PC-9 (cell line): ENCODE measurements around the gene ZNFX1. TPM values are rescaled to one million over a fixed set of nuclear protein-coding genes. Genes with fewer than 3 reads are reported as not detected.

Experiments used
- BruUV-seq: library from RNA; stranded (reverse); fragments of 400-500 nt; replicated peaks from 2 replicates; lab custom pipeline; 2021; lab: Mats Ljungman, UMichigan
- CTCF ChIA-PET: fragments of 300-600 bp; sonication (Branson Sonifier 250); formaldehyde crosslinking; loops from one replicate; lab custom pipeline; 2022; ENCODE audit warnings: antibody characterized with exemption; lab: Charles Lee
- POLR2A ChIA-PET: fragments of 300-600 bp; sonication (Branson Sonifier 250); formaldehyde crosslinking; loops from one replicate; lab custom pipeline; 2022; ENCODE audit warnings: antibody characterized with exemption; ENCODE audit not compliant: unreplicated experiment; lab: Charles Lee
- DNase-seq, 2 experiments: peaks; one replicate each; pipeline versions ENCODE4 v3.0.0 to v3.0.0-alpha.2; 2015 to 2022; ENCODE audit warnings: mixed read lengths in 1 of 2
- H2AFZ ChIP-seq: fragments of 200-600 bp; sonication (generic); 2 replicates; pipeline ENCODE4 v1.8.1; 2017; ENCODE audit warnings: antibody characterized with exemption
- H3F3A ChIP-seq: fragments of 200-600 bp; sonication (generic); 2 replicates; pipeline ENCODE4 v1.8.1; 2017; ENCODE audit warnings: antibody characterized with exemption, mild to moderate bottlenecking, low read depth; ENCODE audit not compliant: insufficient read depth
- H3K27ac ChIP-seq: fragments of 200-600 bp; sonication (generic); 2 replicates; pipeline ENCODE4 v1.6.1; 2016; ENCODE audit warnings: mixed run types
- H3K27me3 ChIP-seq: fragments of 200-600 bp; sonication (generic); 2 replicates; pipeline ENCODE4 v1.6.1; 2016; ENCODE audit warnings: low read depth, mixed run types; ENCODE audit not compliant: insufficient read depth
- H3K36me3 ChIP-seq: fragments of 200-600 bp; sonication (generic); 2 replicates; pipeline ENCODE4 v1.6.1; 2016; ENCODE audit warnings: low read depth, mixed run types
- H3K4me1 ChIP-seq: fragments of 200-600 bp; sonication (generic); replicated peaks from 2 replicates; pipeline ENCODE4 v1.6.1; 2016; ENCODE audit warnings: mixed run types; ENCODE audit not compliant: insufficient read depth
- H3K4me2 ChIP-seq: fragments of 200-600 bp; sonication (generic); 2 replicates; pipeline ENCODE4 v1.6.1; 2017; ENCODE audit warnings: mixed run types
- H3K4me3 ChIP-seq: fragments of 200-600 bp; sonication (generic); 2 replicates; pipeline ENCODE4 v1.6.1; 2016; ENCODE audit warnings: mixed run types
- H3K79me2 ChIP-seq: fragments of 200-600 bp; sonication (generic); 2 replicates; pipeline ENCODE4 v1.6.1; 2017; ENCODE audit warnings: low read depth, mixed run types
- H3K9me2 ChIP-seq: fragments of 200-600 bp; sonication (generic); 2 replicates; pipeline ENCODE4 v1.8.1; 2017; ENCODE audit warnings: mild to moderate bottlenecking; ENCODE audit not compliant: insufficient read depth
- H3K9me3 ChIP-seq: fragments of 200-600 bp; sonication (generic); 2 replicates; pipeline ENCODE4 v1.8.1; 2016; ENCODE audit warnings: low read depth; ENCODE audit not compliant: insufficient read depth
- H4K20me1 ChIP-seq: fragments of 200-600 bp; sonication (generic); 2 replicates; pipeline ENCODE4 v1.8.1; 2017; ENCODE audit not compliant: insufficient read depth
- CTCF ChIP-seq: fragments of 200-600 bp; sonication (generic); conservative IDR thresholded peaks from 2 replicates; pipeline ENCODE4 v1.6.1; 2017; ENCODE audit warnings: mixed run types, antibody characterized with exemption, mild to moderate bottlenecking, moderate library complexity
- EZH2 ChIP-seq: fragments of 200-600 bp; sonication (generic); IDR thresholded peaks from 2 replicates; pipeline ENCODE4 v1.8.0; 2017; ENCODE audit warnings: antibody characterized with exemption, low read depth
- intact Hi-C: fragments of 100-400 bp; cut with micrococcal nuclease; formaldehyde crosslinking; loops from one replicate; pipeline ENCODE4 v1.10.0; 2022; ENCODE audit not compliant: unreplicated experiment
- total RNA-seq: library from RNA; stranded (reverse); gene quantifications from 2 replicates; pipeline ENCODE4 v1.2.3, GENCODE V29; 2021

ZNFX1 gene
- total RNA-seq, 1 experiment from 2014 or later: 29.7 TPM

DNA sequence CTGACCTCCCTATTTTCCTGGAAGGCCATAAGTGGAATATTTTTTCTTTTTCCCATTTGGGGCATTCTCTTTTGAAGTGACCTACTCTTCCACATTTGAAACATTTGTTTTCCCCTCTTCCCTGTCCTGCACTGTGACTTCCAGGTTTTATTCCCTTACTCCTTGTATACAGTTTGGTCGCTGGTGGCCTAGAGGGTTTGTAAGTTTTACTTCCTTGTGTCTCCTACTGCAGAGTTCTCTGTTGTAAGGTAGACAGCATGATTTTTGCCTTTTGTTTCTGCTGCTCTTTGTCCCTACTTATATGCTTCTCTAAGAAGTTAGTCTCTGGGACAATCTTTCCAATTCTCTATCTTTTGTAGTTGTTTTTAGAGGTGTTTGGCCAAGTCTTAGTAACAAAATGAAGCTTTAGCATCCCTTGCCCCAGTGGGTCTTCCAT lies 7.4 kb upstream of the ZNFX1 start:
- peak overlapping the region; percentile 92 for H3K4me2 ChIP-seq
- no peak overlapping the region for H2AFZ ChIP-seq
- H3K36me3 ChIP-seq: peaks cover 94% of the 10 kb centered on the region
- peaks cover 86% of the 10 kb centered on the region for H3K79me2 ChIP-seq
- H3K27me3 ChIP-seq: peaks cover 18% of the 10 kb centered on the region
- no peaks in the 10 kb centered on the region for H3K9me2 ChIP-seq
- no peak for DNase-seq
- H3K4me3 ChIP-seq: peak overlapping the region; percentile 98
- H3K4me1 ChIP-seq: peaks cover 91% of the 10 kb centered on the region
- BruUV-seq: no TSS peak
- ChIA-PET POLR2A (no interaction called here), CTCF (no interaction called here)
- peaks cover 100% of the 10 kb centered on the region for H3F3A ChIP-seq
- H4K20me1 ChIP-seq: peaks cover 100% of the 10 kb centered on the region
- H3K27ac ChIP-seq: peak overlapping the region; percentile 82
- intact Hi-C loops: no loop called here
- H3K9me3 ChIP-seq: peaks cover 69% of the 10 kb centered on the region
- TF ChIP-seq EZH2 (no peak), CTCF (no peak)

DNA sequence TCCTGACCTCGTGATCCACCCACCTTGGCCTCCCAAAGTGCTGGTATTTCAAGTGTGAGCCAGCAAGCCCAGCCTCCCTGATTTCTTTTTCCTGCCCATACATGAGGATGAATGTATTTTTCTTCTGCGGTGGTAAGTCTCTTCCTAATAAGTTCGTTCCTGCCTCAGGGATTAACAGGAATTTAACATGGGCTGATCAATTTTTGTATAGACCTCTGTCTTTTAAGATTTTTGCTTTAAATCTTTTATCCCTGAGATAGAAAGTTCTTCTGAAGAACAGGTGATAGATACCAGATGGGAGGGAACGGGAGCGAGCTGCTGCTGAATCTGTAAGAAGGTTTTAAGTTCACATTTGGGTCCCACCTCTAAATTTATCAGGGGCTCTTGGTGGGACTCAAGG lies 7.0 kb upstream of the ZNFX1 start:
- intact Hi-C loops: no loop called here
- CTCF ChIA-PET: no interaction called here

DNA sequence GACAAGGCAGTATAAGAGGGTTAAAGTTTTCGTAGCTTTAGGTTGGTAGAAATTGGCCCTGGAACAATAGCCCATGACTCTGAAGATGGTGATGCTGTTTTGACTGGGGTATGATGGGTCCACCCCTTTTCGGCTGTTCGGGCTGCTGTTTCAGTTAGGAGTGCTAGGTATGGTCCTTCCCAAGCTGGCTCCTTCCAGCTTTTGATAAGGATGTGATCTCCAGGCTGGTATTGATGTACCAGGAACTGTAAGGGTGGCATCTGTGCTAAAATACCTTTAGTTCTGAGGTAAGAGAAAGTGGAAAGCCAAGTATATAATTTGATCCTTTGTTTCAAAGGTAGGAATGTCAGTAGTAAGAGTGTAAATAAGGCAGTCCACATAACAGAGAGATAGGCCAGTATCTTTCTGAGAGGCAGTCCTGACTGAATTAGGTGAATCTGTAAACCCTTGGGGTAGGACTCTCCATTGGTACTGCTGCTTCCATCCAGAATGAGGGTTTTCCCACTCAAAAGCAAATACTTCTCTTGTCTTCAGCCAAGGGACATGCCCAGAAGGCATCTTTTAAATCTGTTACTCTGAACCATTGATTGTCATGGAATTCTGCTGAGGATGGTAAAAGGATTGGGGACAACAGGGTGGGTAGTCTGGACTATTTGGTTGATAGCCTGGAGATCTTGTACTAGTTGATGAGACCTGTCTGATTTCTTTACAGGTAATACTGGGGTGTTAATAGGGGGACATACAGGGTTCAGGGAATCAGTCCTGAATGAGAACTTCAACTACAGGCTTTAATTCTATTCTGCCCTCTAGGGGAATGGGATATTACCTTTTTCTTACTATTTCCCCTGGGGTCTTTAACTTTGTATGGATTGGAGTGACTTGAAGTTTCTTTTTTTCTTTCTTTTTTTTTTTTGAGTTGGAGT lies 6.1 kb upstream of the ZNFX1 start:
- intact Hi-C loops: no loop called here
- H3K9me2 ChIP-seq: no peaks in the 10 kb centered on the region
- H3K27ac ChIP-seq: peak overlapping the region; percentile 91
- peaks cover 100% of the 10 kb centered on the region for H3K36me3 ChIP-seq
- no peak for DNase-seq
- no peak overlapping the region for H2AFZ ChIP-seq
- no TSS peak for BruUV-seq
- POLR2A ChIA-PET: no interaction called here
- H4K20me1 ChIP-seq: peaks cover 97% of the 10 kb centered on the region
- H3K4me2 ChIP-seq: peak overlapping the region; percentile 92
- H3K9me3 ChIP-seq: peaks cover 75% of the 10 kb centered on the region
- peaks cover 100% of the 10 kb centered on the region for H3F3A ChIP-seq
- peaks cover 99% of the 10 kb centered on the region for H3K79me2 ChIP-seq
- peak overlapping the region; percentile 98 for H3K4me3 ChIP-seq
- H3K4me1 ChIP-seq: peaks cover 91% of the 10 kb centered on the region
- peaks cover 25% of the 10 kb centered on the region for H3K27me3 ChIP-seq
- CTCF ChIA-PET: no interaction called here
- TF ChIP-seq CTCF (no peak), EZH2 (no peak)

More for the DNA sequence above, 7.0 kb upstream of the ZNFX1 start:
- Histone ChIP-seq H3K36me3 (peaks cover 97% of the 10 kb centered on the region), H3K4me1 (peaks cover 95% of the 10 kb centered on the region), H3K9me3 (peaks cover 73% of the 10 kb centered on the region), H3K4me2 (peak overlapping the region; percentile 92), H3K79me2 (peaks cover 90% of the 10 kb centered on the region), H2AFZ (no peak overlapping the region), H3F3A (peaks cover 100% of the 10 kb centered on the region), H3K27ac (peak overlapping the region; percentile 82; the same call in 1 of the 2 replicates), H3K27me3 (peaks cover 22% of the 10 kb centered on the region), H3K4me3 (peak overlapping the region; percentile 98), H3K9me2 (no peaks in the 10 kb centered on the region), H4K20me1 (peaks cover 100% of the 10 kb centered on the region)
- BruUV-seq: no TSS peak
- DNase-seq: no peak
- POLR2A ChIA-PET: no interaction called here
- TF ChIP-seq EZH2: no peak
- no peak for TF ChIP-seq CTCF
